Airway epithelial cell (primary cell): ENCODE data around the gene TAF3. TPM values are rescaled to one million over a fixed set of nuclear protein-coding genes. Genes with fewer than 3 reads are reported as not detected.

ENCODE experiments used
- total RNA-seq: library from RNA; depleted of rRNA; stranded (reverse); fragments of >200 nt; gene quantifications from 2 replicates; pipeline ENCODE4 v1.2.3, GENCODE V29; 2015

TAF3 gene, protein sequence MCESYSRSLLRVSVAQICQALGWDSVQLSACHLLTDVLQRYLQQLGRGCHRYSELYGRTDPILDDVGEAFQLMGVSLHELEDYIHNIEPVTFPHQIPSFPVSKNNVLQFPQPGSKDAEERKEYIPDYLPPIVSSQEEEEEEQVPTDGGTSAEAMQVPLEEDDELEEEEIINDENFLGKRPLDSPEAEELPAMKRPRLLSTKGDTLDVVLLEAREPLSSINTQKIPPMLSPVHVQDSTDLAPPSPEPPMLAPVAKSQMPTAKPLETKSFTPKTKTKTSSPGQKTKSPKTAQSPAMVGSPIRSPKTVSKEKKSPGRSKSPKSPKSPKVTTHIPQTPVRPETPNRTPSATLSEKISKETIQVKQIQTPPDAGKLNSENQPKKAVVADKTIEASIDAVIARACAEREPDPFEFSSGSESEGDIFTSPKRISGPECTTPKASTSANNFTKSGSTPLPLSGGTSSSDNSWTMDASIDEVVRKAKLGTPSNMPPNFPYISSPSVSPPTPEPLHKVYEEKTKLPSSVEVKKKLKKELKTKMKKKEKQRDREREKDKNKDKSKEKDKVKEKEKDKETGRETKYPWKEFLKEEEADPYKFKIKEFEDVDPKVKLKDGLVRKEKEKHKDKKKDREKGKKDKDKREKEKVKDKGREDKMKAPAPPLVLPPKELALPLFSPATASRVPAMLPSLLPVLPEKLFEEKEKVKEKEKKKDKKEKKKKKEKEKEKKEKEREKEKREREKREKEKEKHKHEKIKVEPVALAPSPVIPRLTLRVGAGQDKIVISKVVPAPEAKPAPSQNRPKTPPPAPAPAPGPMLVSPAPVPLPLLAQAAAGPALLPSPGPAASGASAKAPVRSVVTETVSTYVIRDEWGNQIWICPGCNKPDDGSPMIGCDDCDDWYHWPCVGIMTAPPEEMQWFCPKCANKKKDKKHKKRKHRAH
- 1.6 and 2.9 TPM in 2 replicates for total RNA-seq

DNA sequence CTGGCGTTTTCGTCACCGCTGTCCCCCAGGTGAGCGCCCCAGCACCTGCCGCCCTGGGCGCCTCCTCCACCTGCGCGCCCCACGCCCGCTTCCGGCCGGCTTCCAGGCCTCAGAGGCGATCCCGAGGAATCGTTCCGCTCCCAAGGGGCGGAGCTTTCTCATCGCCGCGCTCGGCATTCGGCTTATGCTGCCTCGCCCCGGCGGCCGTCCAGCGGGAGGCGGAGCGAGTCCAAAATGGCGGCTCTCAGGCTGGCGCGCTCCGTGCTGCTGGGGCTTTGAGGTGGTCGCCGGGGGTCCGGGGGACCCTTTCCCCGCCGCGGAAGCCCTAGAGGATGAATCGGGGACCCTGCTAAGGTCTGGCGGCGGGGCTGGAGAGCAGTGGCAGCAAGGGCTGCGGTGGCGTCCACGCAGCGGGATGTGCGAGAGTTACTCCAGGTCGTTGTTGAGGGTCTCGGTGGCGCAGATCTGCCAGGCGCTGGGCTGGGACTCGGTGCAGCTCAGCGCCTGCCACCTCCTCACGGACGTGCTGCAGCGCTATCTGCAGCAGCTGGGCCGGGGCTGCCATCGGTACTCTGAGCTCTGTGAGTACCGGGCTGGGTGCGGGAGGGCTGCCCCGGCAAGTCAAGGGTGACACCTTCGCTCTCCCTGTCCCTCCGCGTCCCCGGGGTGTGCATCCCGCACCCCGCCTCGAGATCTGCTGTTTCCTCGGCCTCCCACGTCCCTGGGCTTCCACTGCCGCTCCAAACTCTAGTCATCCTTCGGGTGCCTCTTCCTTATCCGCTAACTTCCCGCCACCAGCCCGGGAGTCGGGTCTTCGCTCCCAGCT, at the start of gene TAF3:
TAF3 (plus strand) TSS at position 211 of the 826 bp plus-strand sequence; CDS start at position 416, 205 bp downstream.

DNA sequence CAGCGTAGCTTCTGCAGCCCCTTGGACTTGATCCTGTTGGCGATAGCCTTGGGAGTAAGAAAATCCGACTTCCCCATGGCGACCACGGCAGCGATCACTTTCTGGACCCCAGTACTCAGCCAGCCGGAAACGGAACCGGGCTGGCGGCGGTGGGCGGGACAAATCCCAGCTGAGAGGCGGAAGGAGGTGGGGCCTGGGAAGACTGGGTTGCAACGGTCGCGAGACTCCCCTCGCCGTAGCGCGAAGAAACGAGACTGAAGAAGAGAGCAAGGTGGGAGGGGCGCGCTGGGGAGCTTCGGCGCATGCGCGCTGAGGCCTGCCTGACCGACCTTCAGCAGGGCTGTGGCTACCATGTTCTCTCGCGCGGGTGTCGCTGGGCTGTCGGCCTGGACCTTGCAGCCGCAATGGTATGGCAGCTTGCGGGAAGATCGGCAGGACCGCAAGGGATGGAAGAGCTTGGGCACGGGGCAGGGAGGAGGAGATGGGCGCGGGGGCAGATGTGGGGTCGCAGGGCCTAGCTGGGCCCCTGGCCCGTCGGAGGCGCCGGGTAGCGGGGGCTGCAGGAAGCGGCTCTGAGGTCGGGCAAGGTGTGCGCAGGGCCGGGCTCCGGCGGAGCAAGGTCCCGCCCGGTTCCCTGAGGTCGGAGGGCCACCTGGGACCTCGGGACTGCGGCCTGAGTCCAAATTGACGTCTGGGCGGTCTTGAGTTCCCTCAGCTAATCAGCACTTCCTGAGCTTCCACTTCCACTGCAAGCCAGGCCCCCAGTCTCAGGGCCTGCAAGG, 30.3 kb upstream of the TAF3 start, which contains the start of the genes ATP5F1C and KIN:
ATP5F1C (plus strand) TSS at position 321 of the 782 bp plus-strand sequence; CDS start at position 352, 31 bp downstream.
KIN (minus strand) TSS at position 137 of the 782 bp plus-strand sequence; CDS start at position 77, 60 bp downstream.

DNA sequence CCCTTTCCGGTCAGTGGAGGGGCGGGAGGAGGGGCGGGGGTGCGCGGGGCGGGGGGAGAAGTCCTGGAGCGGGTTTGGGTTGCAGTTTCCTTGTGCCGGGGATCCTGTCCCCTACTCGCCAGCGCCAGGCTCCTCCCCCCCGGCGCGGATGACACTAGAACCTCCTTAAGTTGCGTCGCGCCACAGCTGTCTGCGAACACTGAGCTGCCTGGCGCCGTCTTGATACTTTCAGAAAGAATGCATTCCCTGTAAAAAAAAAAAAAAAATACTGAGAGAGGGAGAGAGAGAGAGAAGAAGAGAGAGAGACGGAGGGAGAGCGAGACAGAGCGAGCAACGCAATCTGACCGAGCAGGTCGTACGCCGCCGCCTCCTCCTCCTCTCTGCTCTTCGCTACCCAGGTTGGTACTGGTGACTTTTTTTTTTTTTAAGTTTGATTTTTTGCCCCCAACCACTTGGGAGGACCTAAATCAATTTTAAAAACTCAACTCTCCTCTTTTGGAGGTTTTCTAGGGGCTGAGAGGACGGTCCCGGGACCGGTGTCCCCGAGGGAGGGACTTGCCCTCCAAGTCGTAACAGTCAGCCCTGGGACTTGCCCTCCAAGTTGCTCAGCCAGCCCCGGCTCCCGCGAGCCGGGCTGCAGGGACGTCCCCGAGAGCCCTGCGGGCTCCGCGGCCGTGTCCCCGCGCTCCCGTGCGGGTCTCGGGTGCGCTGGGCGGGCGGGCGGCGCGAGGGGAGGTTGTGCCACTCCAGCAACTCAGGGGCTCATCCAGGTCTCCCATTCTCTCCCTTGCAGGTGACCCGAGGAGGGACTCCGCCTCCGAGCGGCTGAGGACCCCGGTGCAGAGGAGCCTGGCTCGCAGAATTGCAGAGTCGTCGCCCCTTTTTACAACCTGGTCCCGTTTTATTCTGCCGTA, 236.4 kb downstream of the TAF3 start, which contains the start of gene GATA3:
GATA3 (plus strand) TSS at position 195 of the 914 bp plus-strand sequence. CDS start 968 bp downstream, outside the sequence.

Other genes starting within 250 kb of the TAF3 start
- not detected in 2 replicates for gene ITIH5, start 151.5 kb upstream of the TAF3 start, total RNA-seq
- gene ITIH2, start 115.2 kb upstream of the TAF3 start, total RNA-seq = not detected in 2 replicates
- gene KIN, start 30.5 kb upstream of the TAF3 start, total RNA-seq = 7.3 and 9.7 TPM in 2 replicates
- gene ATP5F1C, start 30.3 kb upstream of the TAF3 start, total RNA-seq = 363 and 366 TPM in 2 replicates
- 0.09 and 0.35 TPM in 2 replicates for gene GATA3, start 236.2 kb downstream of the TAF3 start, total RNA-seq